Testis (tissue), 3 donors: ENCODE data around the gene PRKAR1B. TPM values are rescaled to one million over a fixed set of nuclear protein-coding genes. Genes with fewer than 3 reads are reported as not detected.

Source experiments
- DNase-seq: peaks from one replicate; pipeline ENCODE4 v3.0.0-alpha.2; 2019
- H3K27ac ChIP-seq, 2 donors: fragments of 200-600 bp; sonication (generic); one replicate each; pipeline ENCODE4 v1.5.1; 2019
- H3K27me3 ChIP-seq: fragments of 200-600 bp; sonication (generic); one replicate; pipeline ENCODE4 v1.5.1; 2019
- H3K36me3 ChIP-seq: fragments of 200-600 bp; sonication (generic); one replicate; pipeline ENCODE4 v1.5.1; 2017; ENCODE audit warnings: low read depth; ENCODE audit errors: missing control alignments
- H3K4me1 ChIP-seq: fragments of 200-600 bp; sonication (generic); one replicate; pipeline ENCODE4 v1.5.1; 2019
- H3K4me3 ChIP-seq, 2 donors: fragments of 200-600 bp; sonication (generic); one replicate each; pipeline ENCODE4 v1.5.1; 2017 to 2019
- H3K9me3 ChIP-seq: fragments of 200-600 bp; sonication (generic); one replicate; pipeline ENCODE4 v1.5.1; 2017
- POLR2A ChIP-seq: fragments of 450-650 bp; IDR thresholded peaks from one replicate; pipeline ENCODE4 v1.6.1; 2017; ENCODE audit warnings: antibody characterized with exemption, mild to moderate bottlenecking, moderate library complexity
- WGBS, 2 donors: methylation state at CpG; one replicate each; pipeline ENCODE4 v1.1.5; 2018; 5-methylcytosine and 5-hydroxymethylcytosine counted together
- intact Hi-C: fragments of 100-400 bp; cut with DNase I; formaldehyde crosslinking; loops from one replicate; pipeline ENCODE4 v1.15.1; 2023; ENCODE audit warnings: low total_unique reads
- polyA plus RNA-seq: library from polyadenylated mRNA; stranded (reverse); fragments of 350-450 nt; fragmentation: Illumina TruSeq; extraction: RNeasy Lipid Tissue Mini Kit (QIAGEN cat#74804); gene quantifications from one replicate; pipeline ENCODE4 v1.2.3, GENCODE V29; 2014; ENCODE audit warnings: low read depth, low replicate concordance; ENCODE audit not compliant: insufficient read depth
- total RNA-seq, 2 donors: library from RNA; depleted of rRNA; stranded (reverse); fragments of >200 nt; gene quantifications; one replicate each; pipeline ENCODE4 v1.2.3, GENCODE V29; 2016
- TF ChIP-seq, protein P1 (sequence below), 3 experiments: fragments of 450-650 bp in 2 of 3; fragments of 200-600 bp in 1 of 3; sonication (generic) in 1 of 3; IDR thresholded peaks; one replicate each; pipeline ENCODE4 v1.5.1; 2016 to 2019; ENCODE audit warnings: antibody characterized with exemption in 3 of 3, mild to moderate bottlenecking in 2 of 3, moderate library complexity in 1 of 3

PRKAR1B gene
- total and polyA plus RNA-seq, 3 donors from 2014 or later: 27.8 to 35.7 (median 31.3) TPM

DNA sequence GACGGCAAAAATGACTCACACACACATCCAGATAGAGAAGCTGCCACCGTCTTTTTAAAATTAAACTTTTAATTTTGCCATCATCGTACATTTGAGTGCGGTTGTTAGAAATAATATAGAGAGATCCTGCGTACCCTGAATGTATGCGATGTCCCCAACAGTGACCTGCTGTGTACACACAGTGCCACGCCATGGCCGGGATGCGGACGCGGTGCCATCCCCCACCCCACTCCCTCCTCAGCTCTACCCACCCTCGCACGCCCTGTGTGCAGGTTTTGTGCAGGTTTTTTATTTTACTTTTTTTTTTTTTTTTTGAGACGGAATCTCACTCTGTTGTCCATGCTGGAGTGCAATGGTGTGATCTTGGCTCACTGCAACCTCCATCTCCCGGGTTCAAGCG is 148.7 kb downstream of the PRKAR1B start:
- TF ChIP-seq, protein P1, sequence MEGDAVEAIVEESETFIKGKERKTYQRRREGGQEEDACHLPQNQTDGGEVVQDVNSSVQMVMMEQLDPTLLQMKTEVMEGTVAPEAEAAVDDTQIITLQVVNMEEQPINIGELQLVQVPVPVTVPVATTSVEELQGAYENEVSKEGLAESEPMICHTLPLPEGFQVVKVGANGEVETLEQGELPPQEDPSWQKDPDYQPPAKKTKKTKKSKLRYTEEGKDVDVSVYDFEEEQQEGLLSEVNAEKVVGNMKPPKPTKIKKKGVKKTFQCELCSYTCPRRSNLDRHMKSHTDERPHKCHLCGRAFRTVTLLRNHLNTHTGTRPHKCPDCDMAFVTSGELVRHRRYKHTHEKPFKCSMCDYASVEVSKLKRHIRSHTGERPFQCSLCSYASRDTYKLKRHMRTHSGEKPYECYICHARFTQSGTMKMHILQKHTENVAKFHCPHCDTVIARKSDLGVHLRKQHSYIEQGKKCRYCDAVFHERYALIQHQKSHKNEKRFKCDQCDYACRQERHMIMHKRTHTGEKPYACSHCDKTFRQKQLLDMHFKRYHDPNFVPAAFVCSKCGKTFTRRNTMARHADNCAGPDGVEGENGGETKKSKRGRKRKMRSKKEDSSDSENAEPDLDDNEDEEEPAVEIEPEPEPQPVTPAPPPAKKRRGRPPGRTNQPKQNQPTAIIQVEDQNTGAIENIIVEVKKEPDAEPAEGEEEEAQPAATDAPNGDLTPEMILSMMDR (IDR thresholded peaks at IDR 0.05): no peak
- no peak for TF ChIP-seq POLR2A
- WGBS, 2 donors: 94 to 96% methylated on average over 16 of the region's 16 CpGs

DNA sequence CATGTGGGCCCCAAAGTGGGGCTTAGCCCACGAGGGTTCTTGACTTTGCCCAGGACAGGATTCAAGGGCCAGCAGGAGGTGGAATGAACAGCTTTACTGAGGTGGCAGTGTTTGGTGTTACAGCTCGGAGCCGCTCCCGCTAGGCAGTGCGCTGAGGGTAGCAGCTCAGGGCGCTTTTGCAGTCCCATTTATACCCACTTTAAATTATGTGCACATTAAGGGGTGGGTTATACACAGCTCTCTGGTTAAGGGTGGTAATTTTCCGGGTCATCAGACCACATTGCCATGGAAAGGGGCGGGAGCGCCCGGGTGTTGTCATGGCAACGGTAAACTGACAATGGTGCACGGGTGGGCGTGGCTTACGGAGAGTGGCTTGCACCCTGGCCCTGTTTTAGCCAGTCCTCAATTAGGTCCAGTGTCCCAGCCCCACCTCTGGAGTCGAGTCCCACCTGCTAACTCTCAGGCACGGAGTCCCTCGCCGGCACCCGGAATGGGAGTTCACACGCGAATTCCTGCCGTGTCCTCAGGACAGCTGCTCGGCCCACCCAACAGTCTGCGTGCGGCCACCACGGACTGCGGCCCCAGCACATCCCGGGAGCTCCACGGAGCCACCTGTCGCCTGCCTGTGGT is 149.2 kb downstream of the PRKAR1B start:
- 89 to 95% methylated on average over 19 to 30 of the region's 30 CpGs for WGBS, 2 donors
- DNase-seq: no peak

More for the DNA sequence above, 148.7 kb downstream of the PRKAR1B start:
- Histone ChIP-seq H3K27me3 (no peaks in the 10 kb centered on the region), H3K36me3 (no peaks in the 10 kb centered on the region), H3K4me3 (no peak overlapping the region), H3K9me3 (no peaks in the 10 kb centered on the region), H3K4me1 (peaks cover 5% of the 10 kb centered on the region), H3K27ac (no peak overlapping the region)
- intact Hi-C loops: no loop called here
- DNase-seq: no peak

DNA sequence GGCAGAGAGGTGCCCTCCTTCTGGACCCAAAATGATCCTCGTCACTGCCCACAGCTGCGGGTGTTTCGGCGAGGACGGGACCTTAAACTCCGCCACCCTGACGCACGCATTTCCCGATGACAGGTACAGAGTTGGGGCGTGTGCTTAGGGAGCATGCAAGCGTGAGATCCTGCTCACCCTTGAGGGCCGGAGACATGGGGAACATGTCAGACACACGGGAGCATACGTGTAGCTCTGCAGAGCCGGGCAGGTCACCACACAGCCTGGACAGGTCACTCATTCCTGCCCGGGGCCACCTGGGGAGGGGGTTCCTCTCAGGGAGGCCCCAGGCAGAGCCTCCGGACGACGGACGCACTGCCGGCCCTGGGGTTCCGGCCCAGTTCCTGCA is 149.8 kb downstream of the PRKAR1B start:
- 89 to 97% methylated on average over 3 to 22 of the region's 22 CpGs for whole genome bisulfite sequencing, 2 donors
- intact Hi-C loops: no loop called here
- TF ChIP-seq POLR2A: no peak
- TF ChIP-seq, protein P1 (IDR thresholded peaks at IDR 0.05): no peak
- no peak for DNase-seq
- Histone ChIP-seq H3K36me3 (no peaks in the 10 kb centered on the region), H3K9me3 (no peaks in the 10 kb centered on the region), H3K4me3 (no peak overlapping the region), H3K27me3 (no peaks in the 10 kb centered on the region), H3K27ac (no peak overlapping the region), H3K4me1 (peaks cover 5% of the 10 kb centered on the region)

More for the DNA sequence above, 149.2 kb downstream of the PRKAR1B start:
- no peak overlapping the region for H3K4me3 ChIP-seq
- H3K4me1 ChIP-seq: peaks cover 5% of the 10 kb centered on the region
- no peaks in the 10 kb centered on the region for H3K27me3 ChIP-seq
- no peaks in the 10 kb centered on the region for H3K36me3 ChIP-seq
- no peaks in the 10 kb centered on the region for H3K9me3 ChIP-seq
- H3K27ac ChIP-seq: no peak overlapping the region
- intact Hi-C loops: no loop called here
- TF ChIP-seq POLR2A: no peak
- TF ChIP-seq, protein P1 (IDR thresholded peaks at IDR 0.05): no peak

DNA sequence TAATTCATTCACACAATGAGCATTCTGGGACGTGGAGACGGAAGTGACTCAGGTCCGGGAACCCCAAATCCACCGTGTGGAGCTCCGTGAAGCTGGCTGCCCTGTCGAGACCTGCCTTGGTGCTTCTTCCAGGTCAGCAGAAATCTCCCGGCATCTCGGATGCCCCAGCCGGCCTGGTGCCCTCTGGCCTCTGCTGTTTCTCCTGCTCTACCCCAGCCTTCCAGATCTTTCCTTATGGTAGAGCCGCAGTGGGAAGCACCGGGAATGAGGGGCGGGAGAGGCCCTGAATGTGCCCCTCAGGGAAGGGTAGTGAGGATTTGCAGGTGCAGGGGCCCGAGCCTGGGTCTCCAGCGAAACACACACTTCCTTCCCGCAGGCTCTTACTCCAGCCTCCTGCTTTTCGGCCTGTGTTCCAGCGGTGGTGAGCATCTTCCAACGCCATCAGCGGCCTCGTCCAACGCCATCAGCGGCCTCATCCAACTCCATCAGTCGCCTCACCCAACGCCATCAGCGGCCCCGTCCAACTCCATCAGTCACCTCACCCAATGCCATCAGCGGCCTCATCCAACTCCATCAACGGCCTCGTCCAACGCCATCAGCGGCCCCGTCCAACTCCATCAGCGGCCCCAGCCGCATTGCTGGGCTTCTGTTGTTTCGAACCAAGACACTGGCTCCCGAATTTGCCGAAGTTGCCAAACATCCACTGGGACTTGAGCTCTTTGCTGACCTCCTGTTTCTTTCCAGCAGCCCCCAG is 150.4 kb downstream of the PRKAR1B start:
- Histone ChIP-seq H3K4me1 (peaks cover 5% of the 10 kb centered on the region), H3K4me3 (no peak overlapping the region), H3K27me3 (no peaks in the 10 kb centered on the region), H3K9me3 (no peaks in the 10 kb centered on the region), H3K27ac (no peak overlapping the region), H3K36me3 (no peaks in the 10 kb centered on the region)
- DNase-seq: no peak
- intact Hi-C loops: no loop called here
- TF ChIP-seq, protein P1 (IDR thresholded peaks at IDR 0.05): no peak
- TF ChIP-seq POLR2A: no peak
- 92% methylated on average over 35 to 37 of the region's 37 CpGs for WGBS, 2 donors
